Measurements from ENCODE around the gene APEH.
"Not testable (repeated sequence)": the region's sequence is repeated elsewhere in the genome, so short reads cannot be mapped to it uniquely, and the experiment has no call there.

The APEH gene

GRCh38 chr3:49689046-49689907 is 15.1 kb downstream of the APEH start, which contains the start of the genes MST1 and RNF123:
Gene MST1 (minus strand): TSS chr3:49689474. CDS start chr3:49688691, 783 bp downstream.
Gene RNF123 (plus strand): TSS chr3:49689557. CDS start chr3:49691166, 1,609 bp downstream.
- in situ Hi-C loops (cut with MboI; ENCODE audit: low sequenced_read_pairs): no loop called here

DNA sequence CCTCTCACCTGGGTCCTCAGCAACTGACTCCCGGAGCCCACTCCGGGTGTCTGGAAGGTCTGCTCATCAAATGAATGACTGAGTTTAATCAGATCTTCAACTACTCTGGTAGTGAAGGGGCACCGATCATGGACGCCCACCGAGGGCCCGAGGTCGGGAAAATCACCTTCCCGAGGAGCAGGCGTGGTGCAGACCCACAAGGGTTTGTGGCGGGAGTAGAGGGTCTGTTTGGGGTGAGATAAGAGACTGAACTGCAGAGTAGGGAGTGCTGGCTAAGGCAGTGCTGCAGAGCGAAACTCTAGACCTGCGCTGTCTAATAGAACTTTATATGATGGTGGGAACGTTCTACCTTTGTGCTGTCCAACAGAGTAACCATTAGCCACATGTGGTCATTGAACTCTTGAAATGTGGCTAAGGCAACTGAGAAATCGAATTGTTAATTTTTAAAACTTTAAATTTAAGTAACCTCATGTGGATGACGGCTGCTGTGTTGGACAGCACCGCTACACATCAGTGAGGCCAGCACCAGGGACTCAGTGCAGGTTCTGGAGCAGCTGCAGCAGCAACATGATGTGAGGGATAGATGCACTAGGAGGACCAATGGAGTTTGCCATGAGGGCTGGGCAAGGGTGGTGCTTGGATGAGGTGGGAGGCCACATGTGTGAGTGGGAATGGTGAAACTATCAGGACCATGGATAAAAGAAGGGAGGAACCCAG is 15.9 kb downstream of the APEH start:
- in situ Hi-C loops (cut with MboI; ENCODE audit: low sequenced_read_pairs): not testable (repeated sequence)

DNA sequence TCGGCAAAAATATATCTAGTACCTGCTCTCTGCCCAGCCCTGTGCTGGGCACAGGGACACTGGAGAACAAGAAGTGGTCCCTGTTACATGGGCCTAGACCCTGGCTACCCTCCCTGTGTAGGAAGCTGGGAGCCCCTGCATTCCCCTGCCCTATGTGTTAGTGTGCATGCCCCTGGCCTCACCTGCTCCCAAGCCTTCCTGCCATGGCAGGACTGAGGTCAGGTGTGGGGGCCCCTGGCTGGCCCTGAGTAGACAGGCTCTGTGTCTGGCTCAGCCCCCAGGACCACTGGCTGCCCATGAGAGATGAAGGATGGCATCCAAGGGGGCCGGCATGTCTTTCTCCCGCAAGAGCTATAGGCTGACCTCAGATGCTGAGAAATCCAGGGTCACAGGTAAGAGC is 16.7 kb downstream of the APEH start:
- in situ Hi-C loops (cut with MboI; ENCODE audit: low sequenced_read_pairs): not testable (repeated sequence)

DNA sequence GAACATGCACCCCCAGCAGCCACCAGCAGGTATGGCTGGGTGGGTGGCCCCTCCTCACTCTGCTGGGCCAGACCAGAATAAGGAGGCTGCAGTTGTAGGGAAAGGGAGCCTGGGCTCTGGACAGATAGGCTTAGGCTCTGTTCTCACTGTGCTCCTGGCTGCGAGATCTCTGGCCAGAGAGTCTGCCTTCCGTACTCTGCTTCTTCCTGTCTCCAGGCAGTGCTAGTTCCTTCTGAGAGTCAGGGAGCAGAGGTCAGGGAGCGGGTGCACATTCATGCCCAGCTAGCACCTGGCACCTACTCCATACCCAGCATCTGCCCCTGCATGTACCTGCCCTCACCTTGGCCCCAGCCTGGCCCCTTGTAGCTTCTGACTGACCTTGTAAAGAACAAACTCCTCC is 17.3 kb downstream of the APEH start:
- in situ Hi-C loops (cut with MboI; ENCODE audit: low sequenced_read_pairs): not testable (repeated sequence)

DNA sequence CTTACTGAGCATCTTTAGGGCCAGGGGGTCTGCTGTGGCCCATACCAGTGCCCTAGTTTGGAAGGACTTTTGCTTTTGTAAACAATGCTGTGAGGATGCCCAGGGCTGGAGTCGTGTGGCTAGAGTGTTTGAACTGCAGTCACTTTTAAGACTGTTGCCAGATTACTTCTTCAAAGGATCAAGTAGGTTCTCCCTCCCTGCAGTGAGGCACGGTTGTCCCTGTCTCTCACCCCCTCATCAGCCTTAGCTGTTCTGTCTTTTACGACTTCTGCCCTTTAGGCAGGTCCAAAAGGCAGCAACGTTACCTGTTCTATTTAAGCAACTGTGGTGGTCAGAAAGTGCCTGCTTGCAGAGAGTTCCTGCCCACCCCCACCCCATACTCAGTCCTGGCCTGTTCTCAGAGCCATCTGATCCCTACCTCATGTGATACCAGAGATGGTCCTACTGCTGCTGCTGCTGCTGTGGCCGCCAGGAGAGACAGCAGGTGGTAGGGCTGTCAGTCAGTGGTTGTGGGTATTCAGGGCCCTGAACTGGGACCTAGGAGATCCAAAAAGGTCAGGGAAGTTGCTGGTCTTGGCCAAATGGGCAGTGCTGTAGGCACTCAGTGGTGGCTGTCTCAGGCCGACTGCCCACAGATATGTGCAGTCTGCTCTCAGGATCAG is 20.4 kb downstream of the APEH start:
- in situ Hi-C loops (cut with MboI; ENCODE audit: low sequenced_read_pairs): not testable (repeated sequence)

GRCh38 chr3:49695350-49696015 is 21.3 kb downstream of the APEH start:
- in situ Hi-C loops (cut with MboI; ENCODE audit: low sequenced_read_pairs): not testable (repeated sequence)

GRCh38 chr3:49699281-49699979 is 25.3 kb downstream of the APEH start:
- in situ Hi-C loops (cut with MboI; ENCODE audit: low sequenced_read_pairs): no loop called here

DNA sequence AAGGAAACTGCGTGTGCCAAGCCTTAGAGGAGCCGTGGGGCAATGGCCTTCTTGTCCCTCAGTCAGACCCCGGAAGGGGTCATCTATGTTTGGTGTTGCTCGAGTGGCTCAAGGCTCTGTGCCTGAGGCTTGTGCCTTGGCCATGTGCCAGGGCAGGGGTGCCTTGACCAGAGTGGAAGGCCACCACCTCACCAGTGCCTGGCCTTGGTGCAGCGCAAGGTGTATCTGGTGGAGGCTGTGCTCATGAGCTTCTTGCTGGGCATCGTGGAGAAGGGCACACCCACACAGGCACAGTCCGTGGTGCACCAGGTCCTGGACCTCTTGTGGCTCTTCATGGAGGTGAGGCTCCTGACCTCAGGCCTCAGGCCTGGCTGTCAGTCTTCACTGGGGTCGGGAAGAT is 25.9 kb downstream of the APEH start:
- in situ Hi-C loops (cut with MboI; ENCODE audit: low sequenced_read_pairs): no loop called here

GRCh38 chr3:49700453-49701128 is 26.4 kb downstream of the APEH start:
- in situ Hi-C loops (cut with MboI; ENCODE audit: low sequenced_read_pairs): no loop called here

DNA sequence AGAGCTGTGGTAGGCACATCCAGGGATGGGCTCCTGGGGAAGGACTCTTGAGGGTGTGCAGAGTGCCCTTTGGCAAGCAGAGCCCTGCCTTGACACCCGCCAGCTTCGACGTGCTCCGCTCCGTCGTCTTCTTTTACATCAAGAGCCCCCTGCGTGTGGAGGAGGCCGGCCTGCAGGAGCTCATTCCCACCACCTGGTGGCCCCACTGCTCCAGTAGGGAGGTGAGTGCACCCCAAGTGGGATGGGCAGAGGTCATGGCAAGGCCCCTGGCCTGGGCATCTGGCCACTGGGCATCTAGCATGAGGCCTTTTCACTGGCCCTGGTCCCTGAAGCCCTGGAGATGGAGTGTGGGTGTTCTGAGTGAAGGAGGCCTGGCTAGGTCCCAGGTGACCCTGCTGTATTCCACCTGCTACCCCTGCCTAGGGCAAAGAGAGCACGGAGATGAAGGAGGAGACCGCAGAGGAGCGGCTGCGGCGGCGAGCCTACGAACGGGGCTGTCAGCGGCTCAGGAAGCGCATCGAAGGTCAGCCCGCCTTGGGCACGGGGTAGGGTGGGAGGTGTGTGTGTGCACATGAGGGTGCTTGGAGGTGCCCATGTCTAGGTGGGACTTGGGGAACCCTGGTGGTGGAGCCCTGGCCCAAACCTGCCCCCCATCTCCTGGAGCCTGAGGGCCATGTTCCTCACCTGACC is 27.4 kb downstream of the APEH start:
- in situ Hi-C loops (cut with MboI; ENCODE audit: low sequenced_read_pairs): no loop called here

- in situ Hi-C loops (cut with MboI; ENCODE audit: low sequenced_read_pairs): no loop called here
These were observed 28.5 kb downstream of the APEH start for GRCh38 chr3:49702672-49703071.

- in situ Hi-C loops (cut with MboI; ENCODE audit: low sequenced_read_pairs): no loop called here
These were observed 29.3 kb downstream of the APEH start for GRCh38 chr3:49703443-49703927.

DNA sequence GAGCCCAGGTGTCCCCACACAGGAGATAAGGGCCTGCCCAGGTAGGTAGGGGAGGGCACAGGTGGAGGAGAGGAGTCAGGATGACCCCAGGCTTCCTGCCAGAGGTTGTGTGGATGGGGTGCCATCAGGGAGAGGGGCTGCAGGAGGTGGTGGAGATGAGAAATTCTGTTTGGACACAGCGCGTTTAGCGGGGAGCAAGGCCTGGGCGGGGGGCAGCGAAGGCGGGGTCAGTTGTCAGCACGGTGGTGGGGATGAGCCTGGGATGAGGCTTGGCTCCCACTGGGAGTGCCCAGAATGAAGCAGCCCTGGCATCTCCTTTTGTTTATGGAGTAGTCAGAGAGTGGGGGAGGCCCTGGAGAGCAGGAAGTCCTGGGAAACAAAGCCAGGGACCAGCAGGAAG is 29.8 kb downstream of the APEH start:
- in situ Hi-C loops (cut with MboI; ENCODE audit: low sequenced_read_pairs): no loop called here

DNA sequence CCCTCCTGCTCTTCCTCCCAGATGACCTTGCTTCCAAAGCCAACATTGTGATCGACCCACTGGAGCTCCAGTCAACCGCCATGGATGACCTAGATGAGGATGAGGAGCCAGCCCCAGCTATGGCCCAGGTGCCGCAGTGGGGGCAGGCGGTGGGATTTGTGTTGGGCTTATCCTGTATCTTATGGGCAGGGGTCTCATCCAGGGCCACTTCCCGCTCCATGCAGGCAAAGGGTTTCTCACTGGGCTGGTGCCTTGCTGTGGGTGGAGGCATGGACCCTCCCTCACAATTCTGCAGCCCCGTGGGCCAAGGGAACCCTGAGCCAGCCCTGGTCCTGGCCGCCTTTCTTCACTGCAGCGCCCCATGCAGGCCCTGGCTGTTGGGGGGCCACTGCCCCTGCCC is 30.5 kb downstream of the APEH start:
- in situ Hi-C loops (cut with MboI; ENCODE audit: low sequenced_read_pairs): no loop called here

GRCh38 chr3:49705390-49705960 is 31.3 kb downstream of the APEH start:
- in situ Hi-C loops (cut with MboI; ENCODE audit: low sequenced_read_pairs): no loop called here

- in situ Hi-C loops (cut with MboI; ENCODE audit: low sequenced_read_pairs): no loop called here
These were observed 32.4 kb downstream of the APEH start for GRCh38 chr3:49706456-49707112.

DNA sequence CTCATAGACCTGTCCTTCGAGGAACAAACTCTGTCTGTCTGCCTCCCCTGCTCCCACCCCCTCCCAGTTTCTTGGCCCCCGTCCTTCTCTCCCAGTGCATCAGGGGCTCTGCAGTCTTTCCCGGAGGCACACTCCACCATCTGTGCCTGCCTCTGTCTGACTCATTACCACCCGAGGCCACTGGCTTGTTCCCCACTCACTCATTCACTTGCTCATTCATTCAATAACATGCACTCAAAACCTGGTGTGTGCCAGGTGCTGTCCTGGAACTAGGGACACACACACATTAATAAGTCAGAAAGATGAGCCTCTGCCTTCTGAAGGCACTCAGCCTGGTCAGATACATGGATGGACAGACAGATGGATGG is 32.9 kb downstream of the APEH start:
- in situ Hi-C loops (cut with MboI; ENCODE audit: low sequenced_read_pairs): no loop called here

DNA sequence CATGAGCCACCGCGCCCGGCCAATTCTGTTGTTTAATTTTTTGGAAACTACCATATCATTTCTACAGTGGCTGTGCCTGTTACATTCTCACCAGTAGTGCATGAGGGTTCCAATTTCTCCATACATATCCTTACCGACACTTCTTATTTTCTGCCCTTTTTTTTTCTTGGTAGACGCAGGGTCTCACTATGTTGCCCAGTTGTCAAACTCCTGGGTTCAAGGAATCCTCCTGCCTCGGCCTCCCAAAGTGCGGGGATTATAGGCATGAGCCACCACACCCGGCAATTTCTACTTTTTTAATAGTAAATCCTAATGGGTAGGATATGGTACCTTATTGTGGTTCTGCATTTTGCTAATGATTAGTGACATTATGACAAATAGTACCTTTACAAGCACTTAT is 35.7 kb downstream of the APEH start:
- in situ Hi-C loops (cut with MboI; ENCODE audit: low sequenced_read_pairs): no loop called here
